Breast epithelium (tissue), 3 donors: Measurements from ENCODE around the gene POLR2H.

Source experiments
- POLR2A ChIP-seq: fragments of 450-650 bp; IDR thresholded peaks from one replicate; pipeline ENCODE4 v1.6.1; 2016; ENCODE audit warnings: antibody characterized with exemption, mild to moderate bottlenecking, moderate library complexity
- TF ChIP-seq, protein P1 (sequence below), 3 donors: fragments of 450-650 bp; IDR thresholded peaks; one replicate each; pipeline ENCODE4 v1.5.1; 2016 to 2017; ENCODE audit warnings: antibody characterized with exemption in 3 of 3, mild to moderate bottlenecking in 3 of 3, moderate library complexity in 3 of 3

DNA sequence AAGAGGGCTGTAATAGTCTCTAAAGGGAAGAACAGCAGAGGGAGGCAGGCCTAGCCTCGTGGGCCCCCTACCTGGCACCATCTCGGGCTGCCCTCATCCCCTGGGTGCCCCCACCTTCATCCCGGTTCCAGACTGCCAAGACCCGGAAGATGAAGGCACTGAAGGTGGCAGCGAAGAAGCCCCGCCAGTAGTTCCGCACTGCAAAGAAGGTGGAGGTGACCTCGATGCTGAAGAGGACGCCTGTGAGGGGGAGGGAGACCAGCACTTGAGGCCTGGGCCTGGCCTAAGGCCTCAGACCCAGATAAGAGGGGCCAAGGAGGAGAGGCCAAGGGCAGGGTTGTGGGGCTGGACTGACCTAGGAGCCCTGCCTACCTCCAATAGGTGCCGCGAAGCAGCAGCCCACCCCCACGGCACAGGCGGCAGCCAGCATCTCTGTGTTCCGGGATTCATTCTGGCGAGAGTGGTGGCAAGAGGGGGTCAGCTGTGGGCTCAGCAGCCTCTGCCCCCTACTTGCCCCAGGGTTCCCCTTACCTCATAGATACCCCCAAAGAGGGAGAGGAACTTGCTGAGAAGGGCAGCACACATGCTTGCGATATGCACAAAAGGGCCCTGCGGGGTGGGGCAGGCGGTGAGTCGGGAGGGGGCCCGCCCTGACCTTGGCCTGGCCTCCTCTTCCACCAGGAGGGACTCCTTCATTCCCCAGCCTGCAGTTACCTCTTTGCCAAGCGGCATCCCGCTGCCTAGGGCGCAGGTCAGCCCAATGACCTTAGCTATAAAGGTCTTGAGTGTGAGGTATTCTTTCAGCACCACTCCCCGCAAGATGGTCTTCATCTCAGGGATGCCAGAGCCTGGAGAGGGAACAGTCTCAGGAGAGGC is 4.0 kb upstream of the POLR2H start:
- TF ChIP-seq, protein P1, sequence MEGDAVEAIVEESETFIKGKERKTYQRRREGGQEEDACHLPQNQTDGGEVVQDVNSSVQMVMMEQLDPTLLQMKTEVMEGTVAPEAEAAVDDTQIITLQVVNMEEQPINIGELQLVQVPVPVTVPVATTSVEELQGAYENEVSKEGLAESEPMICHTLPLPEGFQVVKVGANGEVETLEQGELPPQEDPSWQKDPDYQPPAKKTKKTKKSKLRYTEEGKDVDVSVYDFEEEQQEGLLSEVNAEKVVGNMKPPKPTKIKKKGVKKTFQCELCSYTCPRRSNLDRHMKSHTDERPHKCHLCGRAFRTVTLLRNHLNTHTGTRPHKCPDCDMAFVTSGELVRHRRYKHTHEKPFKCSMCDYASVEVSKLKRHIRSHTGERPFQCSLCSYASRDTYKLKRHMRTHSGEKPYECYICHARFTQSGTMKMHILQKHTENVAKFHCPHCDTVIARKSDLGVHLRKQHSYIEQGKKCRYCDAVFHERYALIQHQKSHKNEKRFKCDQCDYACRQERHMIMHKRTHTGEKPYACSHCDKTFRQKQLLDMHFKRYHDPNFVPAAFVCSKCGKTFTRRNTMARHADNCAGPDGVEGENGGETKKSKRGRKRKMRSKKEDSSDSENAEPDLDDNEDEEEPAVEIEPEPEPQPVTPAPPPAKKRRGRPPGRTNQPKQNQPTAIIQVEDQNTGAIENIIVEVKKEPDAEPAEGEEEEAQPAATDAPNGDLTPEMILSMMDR (IDR thresholded peaks at IDR 0.05), result no peak
- no peak for TF ChIP-seq POLR2A
